Choroid plexus epithelial cell (primary cell): ENCODE results near the gene HABP2.

Experiments used
- DNase-seq: peaks from one replicate; pipeline ENCODE4 v3.0.0-alpha.2; 2010; ENCODE audit warnings: low read depth
- H3K4me3 ChIP-seq: 2 replicates; pipeline ENCODE4 v1.5.1; 2011; ENCODE audit warnings: low read depth, mild to moderate bottlenecking, control low read depth, low read length, moderate library complexity
- CTCF ChIP-seq: conservative IDR thresholded peaks from 2 replicates; pipeline ENCODE4 v1.5.1; 2011; ENCODE audit warnings: low read depth, mild to moderate bottlenecking, control low read depth, inconsistent platforms, low read length, moderate library complexity

Gene HABP2

GRCh38 chr10:113524539-113525490 lies 28.0 kb upstream of the HABP2 start:
- DNase-seq = no peak
- no peak for TF ChIP-seq CTCF
- H3K4me3 ChIP-seq = no peak overlapping the region

GRCh38 chr10:113525713-113526112 lies 27.1 kb upstream of the HABP2 start:
- no peak overlapping the region for H3K4me3 ChIP-seq
- DNase-seq = no peak
- TF ChIP-seq CTCF = no peak

GRCh38 chr10:113527211-113527906 lies 25.5 kb upstream of the HABP2 start:
- no peak for TF ChIP-seq CTCF
- DNase-seq = no peak
- H3K4me3 ChIP-seq = no peak overlapping the region

GRCh38 chr10:113528876-113529275 lies 24.0 kb upstream of the HABP2 start:
- no peak for DNase-seq
- no peak overlapping the region for H3K4me3 ChIP-seq
- no peak for TF ChIP-seq CTCF

- no peak overlapping the region for H3K4me3 ChIP-seq
- DNase-seq = no peak
- TF ChIP-seq CTCF = no peak
Measured at GRCh38 chr10:113529575-113529974, 23.3 kb upstream of the HABP2 start.

- no peak overlapping the region for H3K4me3 ChIP-seq
- no peak for DNase-seq
- no peak for TF ChIP-seq CTCF
Measured at GRCh38 chr10:113530476-113530875, 22.4 kb upstream of the HABP2 start.

GRCh38 chr10:113532724-113533123 lies 20.1 kb upstream of the HABP2 start:
- no peak for TF ChIP-seq CTCF
- H3K4me3 ChIP-seq = no peak overlapping the region
- DNase-seq = no peak
